Neural progenitor cell (in vitro differentiated cells): ENCODE results near the gene CYP2F1.

ENCODE experiments used
- CTCF ChIP-seq: fragments of 200-600 bp; sonication (generic); IDR thresholded peaks from 2 replicates; pipeline ENCODE4 v1.5.1; 2017; ENCODE audit warnings: antibody characterized with exemption, mild to moderate bottlenecking
- EZH2 ChIP-seq: fragments of 200-600 bp; sonication (generic); IDR thresholded peaks from 2 replicates; pipeline ENCODE4 v1.6.1; 2017; ENCODE audit warnings: antibody characterized with exemption, mild to moderate bottlenecking, moderate library complexity
- EZH2phosphoT487 ChIP-seq: fragments of 200-600 bp; sonication (generic); IDR thresholded peaks from 2 replicates; pipeline ENCODE4 v1.6.1; 2017; ENCODE audit warnings: antibody characterized with exemption

GRCh38 chr19:41159881-41160280, 45.6 kb downstream of the CYP2F1 start:
- TF ChIP-seq CTCF: no peak
- no peak for TF ChIP-seq EZH2phosphoT487
- TF ChIP-seq EZH2: no peak
